Fibroblast of skin of right quadriceps (primary cell): ENCODE results near the gene PTPRN2.
A peak's percentile ranks its signal among the peaks of the same experiment; 100 is the strongest.
"Not testable (repeated sequence)": the region's sequence is repeated elsewhere in the genome, so short reads cannot be mapped to it uniquely, and the experiment has no call there.

Experiments
- DNase-seq: peaks from one replicate; pipeline ENCODE4 v3.0.0-alpha.2; 2013

Gene PTPRN2

GRCh38 chr7:158431941-158432347 lies 155.7 kb downstream of the PTPRN2 start:
- peak; percentile 34 for DNase-seq

GRCh38 chr7:158431055-158431940 lies 156.3 kb downstream of the PTPRN2 start:
- no peak for DNase-seq

- DNase-seq, result no peak
Observed at GRCh38 chr7:158430308-158431034, 157.2 kb downstream of the PTPRN2 start.

GRCh38 chr7:158428837-158429753 lies 158.5 kb downstream of the PTPRN2 start:
- DNase-seq, result no peak

- no peak for DNase-seq
Observed at GRCh38 chr7:158428131-158428836, 159.3 kb downstream of the PTPRN2 start.

- not testable (repeated sequence) for DNase-seq
Observed at GRCh38 chr7:158425676-158426075, 161.9 kb downstream of the PTPRN2 start.

- no peak for DNase-seq
Observed at GRCh38 chr7:158424531-158424930, 163.1 kb downstream of the PTPRN2 start.

- no peak for DNase-seq
Observed at GRCh38 chr7:158424011-158424410, 163.6 kb downstream of the PTPRN2 start.

GRCh38 chr7:158422887-158423560 lies 164.6 kb downstream of the PTPRN2 start:
- DNase-seq, result no peak

GRCh38 chr7:158422196-158422886 lies 165.3 kb downstream of the PTPRN2 start:
- DNase-seq, result no peak

GRCh38 chr7:158421361-158421760 lies 166.3 kb downstream of the PTPRN2 start:
- no peak for DNase-seq

GRCh38 chr7:158420591-158421340 lies 166.9 kb downstream of the PTPRN2 start:
- DNase-seq, result no peak

- DNase-seq, result no peak
Observed at GRCh38 chr7:158419238-158419785, 168.3 kb downstream of the PTPRN2 start.

GRCh38 chr7:158418395-158418794 lies 169.2 kb downstream of the PTPRN2 start:
- not testable (repeated sequence) for DNase-seq

- no peak for DNase-seq
Observed at GRCh38 chr7:158416283-158416933, 171.2 kb downstream of the PTPRN2 start.

- no peak for DNase-seq
Observed at GRCh38 chr7:158415316-158415715, 172.3 kb downstream of the PTPRN2 start.

- peak; percentile 5 for DNase-seq
Observed at GRCh38 chr7:158414486-158414961, 173.1 kb downstream of the PTPRN2 start.

- DNase-seq, result no peak
Observed at GRCh38 chr7:158414002-158414401, 173.6 kb downstream of the PTPRN2 start.
